Sigmoid colon (tissue), 4 donors: ENCODE results near the gene USP15.

Experiments used
- CTCF ChIP-seq, 4 experiments: fragments of 450-650 bp in 3 of 4; fragments of 200-600 bp in 1 of 4; IDR thresholded peaks; one replicate each; pipeline ENCODE4 v1.5.1; 2016 to 2019; ENCODE audit warnings: antibody characterized with exemption in 4 of 4, mild to moderate bottlenecking in 3 of 4, moderate library complexity in 2 of 4
- EP300 ChIP-seq, 4 donors: sonication (generic); formaldehyde crosslinking; IDR thresholded peaks; one replicate each; pipeline ENCODE4 v1.6.1; 2017; ENCODE audit warnings: antibody characterized with exemption in 4 of 4
- POLR2A ChIP-seq, 2 donors: fragments of 450-650 bp; IDR thresholded peaks; one replicate each; pipeline ENCODE4 v1.6.1; 2016; ENCODE audit warnings: antibody characterized with exemption in 2 of 2, mild to moderate bottlenecking in 2 of 2, moderate library complexity in 2 of 2

GRCh38 chr12:62407587-62407986, 147.4 kb downstream of the USP15 start:
- TF ChIP-seq CTCF (IDR thresholded peaks at IDR 0.05) (no peak), POLR2A (IDR thresholded peaks at IDR 0.05) (no peak), EP300 (IDR thresholded peaks at IDR 0.05) (no peak)
